GM13977 (cell line): ENCODE measurements around the gene ADCY5.

Experiments used
- DNase-seq: peaks from one replicate; pipeline ENCODE4 v3.0.0; 2012; ENCODE audit warnings: low spot score
- in situ Hi-C: fragments of 300-500 bp; cut with MboI; formaldehyde crosslinking; loops from one replicate; pipeline ENCODE4 v1.12.0; 2022; ENCODE audit warnings: low sequenced_read_pairs, low pct_unique_long_range_greater_than_20kb, mixed read lengths, inconsistent platforms; ENCODE audit not compliant: unreplicated experiment
- TF ChIP-seq, protein P1 (sequence below): IDR thresholded peaks from 2 replicates; pipeline ENCODE4 v1.5.1; 2012; ENCODE audit warnings: mild to moderate bottlenecking, control low read depth; ENCODE audit not compliant: insufficient read depth; ENCODE audit errors: extremely low read depth, missing control alignments

Gene ADCY5

DNA sequence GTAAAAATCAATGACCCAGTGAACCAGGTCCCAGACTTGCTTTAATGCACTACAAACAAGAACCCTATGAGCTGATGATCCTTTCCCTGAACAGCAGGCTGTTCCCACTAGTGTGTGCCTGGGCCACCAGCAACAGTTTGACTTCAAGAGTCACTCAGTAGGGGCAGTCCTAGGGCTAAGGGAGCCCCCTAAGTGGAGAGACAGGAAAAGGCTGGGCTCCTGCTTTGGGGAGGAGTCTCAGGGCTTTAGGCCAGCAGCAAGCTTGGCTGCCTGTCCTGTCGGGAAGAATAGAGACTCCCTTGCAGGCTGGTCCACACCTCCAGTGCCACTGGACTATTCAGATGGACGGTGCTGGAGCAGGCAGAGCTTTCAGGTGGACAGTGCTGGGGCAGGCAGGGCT lies 29.4 kb upstream of the ADCY5 start:
- no peak for DNase-seq
- in situ Hi-C loops, result no loop called here
- TF ChIP-seq, protein P1, sequence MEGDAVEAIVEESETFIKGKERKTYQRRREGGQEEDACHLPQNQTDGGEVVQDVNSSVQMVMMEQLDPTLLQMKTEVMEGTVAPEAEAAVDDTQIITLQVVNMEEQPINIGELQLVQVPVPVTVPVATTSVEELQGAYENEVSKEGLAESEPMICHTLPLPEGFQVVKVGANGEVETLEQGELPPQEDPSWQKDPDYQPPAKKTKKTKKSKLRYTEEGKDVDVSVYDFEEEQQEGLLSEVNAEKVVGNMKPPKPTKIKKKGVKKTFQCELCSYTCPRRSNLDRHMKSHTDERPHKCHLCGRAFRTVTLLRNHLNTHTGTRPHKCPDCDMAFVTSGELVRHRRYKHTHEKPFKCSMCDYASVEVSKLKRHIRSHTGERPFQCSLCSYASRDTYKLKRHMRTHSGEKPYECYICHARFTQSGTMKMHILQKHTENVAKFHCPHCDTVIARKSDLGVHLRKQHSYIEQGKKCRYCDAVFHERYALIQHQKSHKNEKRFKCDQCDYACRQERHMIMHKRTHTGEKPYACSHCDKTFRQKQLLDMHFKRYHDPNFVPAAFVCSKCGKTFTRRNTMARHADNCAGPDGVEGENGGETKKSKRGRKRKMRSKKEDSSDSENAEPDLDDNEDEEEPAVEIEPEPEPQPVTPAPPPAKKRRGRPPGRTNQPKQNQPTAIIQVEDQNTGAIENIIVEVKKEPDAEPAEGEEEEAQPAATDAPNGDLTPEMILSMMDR, result no peak

DNA sequence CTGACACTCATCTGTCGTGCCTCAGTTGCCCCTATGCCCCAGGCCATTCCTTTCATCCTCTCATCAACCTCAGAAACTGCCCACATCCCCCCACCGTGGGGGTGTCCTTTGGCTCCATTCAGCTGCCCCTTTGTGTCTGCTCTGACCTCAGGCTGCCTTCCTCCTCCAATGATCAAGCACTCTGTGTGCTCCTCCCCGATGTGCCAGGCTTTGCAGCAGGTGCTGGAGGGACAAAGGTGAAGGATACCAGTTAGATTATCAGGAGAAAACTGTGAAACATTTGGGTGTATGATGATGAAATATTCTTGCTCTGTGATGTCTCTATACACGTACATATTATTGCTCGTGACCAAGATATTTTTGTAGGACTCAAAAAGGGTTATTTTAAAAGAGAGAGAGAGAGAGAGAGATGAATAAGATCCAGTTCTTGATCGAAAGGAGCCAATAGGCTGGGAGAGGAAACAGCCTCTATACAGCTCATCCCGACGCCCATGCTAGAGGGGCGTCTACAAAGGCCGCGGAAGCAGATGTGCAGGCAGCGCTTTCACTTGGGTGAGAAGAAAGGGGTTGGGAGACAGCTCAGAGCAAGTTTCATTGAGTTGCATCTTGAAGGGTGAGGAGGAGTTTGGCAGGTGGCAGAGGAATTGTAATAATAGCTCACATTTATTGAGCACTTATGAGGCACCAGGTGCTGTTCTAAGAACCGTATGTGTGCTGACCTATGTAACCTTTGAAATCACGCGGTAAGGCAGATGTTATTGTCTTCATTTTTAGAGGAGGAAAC lies 28.3 kb upstream of the ADCY5 start:
- in situ Hi-C loops, result no loop called here
- TF ChIP-seq, protein P1, result no peak
- no peak for DNase-seq

DNA sequence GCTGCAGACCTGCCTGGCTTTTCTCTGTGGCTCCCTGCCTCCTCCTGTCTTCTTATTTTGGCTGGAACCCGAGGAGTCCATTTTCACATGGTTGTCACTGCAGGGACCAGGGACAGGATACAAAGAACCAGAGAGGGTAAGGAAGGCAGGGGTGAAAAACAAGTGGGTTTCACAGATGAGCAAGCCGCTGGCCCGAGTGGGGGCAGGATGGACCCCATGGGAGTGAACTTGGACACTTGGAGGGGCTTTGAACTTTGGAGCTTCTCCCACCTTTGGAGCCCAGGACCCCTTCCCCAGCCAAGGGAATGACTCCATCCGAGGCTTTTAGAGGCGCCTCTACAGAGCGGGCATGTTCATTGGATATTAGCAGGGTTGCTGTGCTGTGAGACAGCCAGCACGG lies 26.9 kb upstream of the ADCY5 start:
- DNase-seq, result no peak
- TF ChIP-seq, protein P1, result no peak
- in situ Hi-C loops, result no loop called here

DNA sequence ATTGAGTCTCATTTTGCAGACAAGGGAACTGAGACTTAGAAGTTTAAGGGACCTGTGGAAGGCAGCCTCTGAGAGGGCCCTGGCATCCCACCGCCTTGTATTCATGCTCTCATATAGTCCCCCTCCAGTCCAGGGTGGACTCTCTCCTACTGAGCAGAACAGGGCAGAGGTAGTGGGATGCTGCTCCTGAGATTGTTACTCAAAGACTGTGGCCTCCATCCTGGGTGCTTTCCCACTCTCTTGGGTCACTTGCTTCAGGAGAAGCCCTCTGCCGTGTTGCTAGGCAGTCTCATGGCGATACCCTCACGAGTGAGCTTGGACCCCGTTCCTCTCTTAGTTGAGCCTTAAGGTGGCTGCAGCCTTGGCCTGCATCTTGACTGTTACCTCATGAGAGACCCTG lies 22.2 kb upstream of the ADCY5 start:
- in situ Hi-C loops, result no loop called here
- DNase-seq, result no peak
- TF ChIP-seq, protein P1, result no peak

DNA sequence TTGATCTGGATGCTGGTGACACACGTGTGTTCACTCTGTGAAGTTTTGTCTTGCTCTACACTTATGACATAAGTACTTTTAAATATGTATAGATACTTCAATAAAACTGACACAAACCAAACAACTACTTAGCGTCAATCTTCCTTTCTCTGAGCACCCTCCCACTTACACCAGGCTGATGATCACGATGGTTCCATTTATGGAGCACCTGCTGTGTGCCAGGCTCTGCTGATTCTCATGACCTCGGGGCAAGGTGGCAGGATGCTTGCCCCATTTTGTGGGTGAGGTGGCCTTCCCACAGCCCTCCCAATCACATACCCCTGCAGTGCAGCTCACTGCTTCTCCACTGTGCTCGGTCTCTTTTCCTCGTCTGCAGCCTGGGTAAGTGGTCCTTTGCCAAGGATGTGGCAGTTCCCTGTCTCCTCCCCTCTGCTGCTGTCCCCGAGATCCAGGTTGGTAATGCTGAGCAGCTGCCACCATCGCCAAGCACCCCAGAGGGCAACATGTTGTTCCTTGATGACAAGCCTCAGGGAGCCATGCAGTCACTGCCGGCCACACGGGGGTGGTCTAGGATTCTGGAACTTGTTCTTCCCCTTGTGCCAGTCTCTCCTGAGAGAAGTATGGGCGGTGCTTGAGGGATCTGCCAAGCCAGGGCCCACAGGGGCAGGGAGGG lies 20.6 kb upstream of the ADCY5 start:
- in situ Hi-C loops, result no loop called here
- DNase-seq, result no peak
- TF ChIP-seq, protein P1, result no peak

DNA sequence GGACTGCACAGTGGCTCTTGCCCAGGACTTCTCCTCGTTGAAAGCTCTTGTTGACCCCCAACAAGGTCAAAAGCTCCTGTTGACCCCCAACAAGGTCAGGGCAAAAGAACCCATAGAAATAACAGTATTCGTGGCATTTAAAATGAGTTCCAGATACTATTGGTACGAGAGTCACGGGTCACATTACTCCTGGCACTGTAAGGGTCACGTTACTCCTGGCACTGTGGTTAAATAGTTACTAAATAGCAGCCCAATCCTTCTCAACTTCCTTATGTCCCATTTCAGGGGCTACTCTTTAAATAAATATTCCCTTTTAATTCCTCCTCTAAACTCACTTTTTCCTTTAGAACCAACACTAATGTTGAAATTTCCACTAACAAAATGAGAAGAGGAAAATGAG lies 18.2 kb upstream of the ADCY5 start:
- no peak for DNase-seq
- in situ Hi-C loops, result no loop called here
- TF ChIP-seq, protein P1, result no peak
